ENCODE data around the gene LY6G5C. TPM values are rescaled to one million over a fixed set of nuclear protein-coding genes. Genes with fewer than 3 reads are reported as not detected.

The LY6G5C gene
- total and polyA plus RNA-seq, 2 of the 13 experiments (the other 11 are each of a cell fraction or from before 2014, with no cell fraction given) = 0.33 to 0.55 TPM

- TF ChIP-seq HOXD1 (CRISPR knock-in tag; IDR thresholded peaks at IDR 0.05) (no peak), PLRG1 (conservative IDR thresholded peaks at IDR 0.05) (no peak), TRIM22 (IDR thresholded peaks at IDR 0.05) (no peak), ZNF431 (CRISPR knock-in tag; IDR thresholded peaks at IDR 0.05; ENCODE audit: borderline replicate concordance, low read depth) (0 out of 2 replicates have a peak, but pooled peaks have one; percentile 3), JUN (CRISPR knock-in tag; IDR thresholded peaks at IDR 0.05) (no peak), ZNF816 (CRISPR knock-in tag; IDR thresholded peaks at IDR 0.05; ENCODE audit: borderline replicate concordance) (no peak), ZNF616 (CRISPR knock-in tag; IDR thresholded peaks at IDR 0.05; ENCODE audit: low read depth) (no peak), SETDB1 (CRISPR knock-in tag; IDR thresholded peaks at IDR 0.05; ENCODE audit: borderline replicate concordance) (no peak), CEBPB (IDR thresholded peaks at IDR 0.05; ENCODE audit: borderline replicate concordance, low read depth, low read length) (no peak), NFAT5 (CRISPR knock-in tag; IDR thresholded peaks at IDR 0.05) (peak; percentile 19; the same call in 1 of the 2 replicates), RXRB (CRISPR knock-in tag; IDR thresholded peaks at IDR 0.05; ENCODE audit: borderline replicate concordance) (no peak), ZFP91 (CRISPR knock-in tag; IDR thresholded peaks at IDR 0.05; ENCODE audit: borderline replicate concordance) (no peak), ZNF792 (CRISPR knock-in tag; IDR thresholded peaks at IDR 0.05) (no peak), ZNF678 (CRISPR knock-in tag; IDR thresholded peaks at IDR 0.05) (0 out of 2 replicates have a peak, but pooled peaks have one; percentile 57), UBTF (CRISPR knock-in tag; IDR thresholded peaks at IDR 0.05) (no peak), ISX (CRISPR knock-in tag; conservative IDR thresholded peaks at IDR 0.05) (no peak), ZNF468 (CRISPR knock-in tag; IDR thresholded peaks at IDR 0.05) (no peak), ZNF598 (CRISPR knock-in tag; IDR thresholded peaks at IDR 0.05; ENCODE audit: borderline replicate concordance) (no peak), ZMYM2 (CRISPR knock-in tag; IDR thresholded peaks at IDR 0.05) (no peak), CBFB (CRISPR knock-in tag; IDR thresholded peaks at IDR 0.05) (no peak)
Observed at GRCh38 chr6:31659649-31660380, 21.1 kb downstream of the LY6G5C start (continued).
